Measurements from ENCODE around the gene HNRNPM.

Gene HNRNPM

GRCh38 chr19:8487137-8487851 lies 42.5 kb downstream of the HNRNPM start:
- DNase-seq, result peak; percentile 71

DNA sequence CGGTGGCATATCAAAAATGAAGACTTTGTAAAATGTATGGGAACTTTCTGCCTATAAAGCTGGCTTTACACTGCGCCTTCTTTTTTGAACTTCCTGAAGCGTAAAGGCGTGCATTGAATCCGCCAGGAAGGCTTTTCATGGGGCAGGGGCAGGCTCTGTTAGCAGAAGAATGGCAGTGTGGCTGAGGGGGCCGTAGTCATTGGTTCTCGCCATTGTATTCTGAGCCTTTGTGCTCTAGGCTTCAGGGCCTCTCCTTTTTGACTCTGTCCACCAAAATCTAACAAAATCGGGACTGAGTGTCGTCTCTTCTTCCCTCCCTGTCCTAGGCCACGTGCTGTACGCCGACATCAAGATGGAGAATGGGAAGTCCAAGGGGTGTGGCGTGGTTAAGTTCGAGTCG lies 43.6 kb downstream of the HNRNPM start:
- no peak for DNase-seq

- DNase-seq, result no peak
These were observed 45.0 kb downstream of the HNRNPM start for GRCh38 chr19:8489561-8490394.

GRCh38 chr19:8490395-8490760 lies 45.6 kb downstream of the HNRNPM start:
- DNase-seq, result no peak

GRCh38 chr19:8490873-8491272 lies 46.1 kb downstream of the HNRNPM start:
- no peak for DNase-seq

DNA sequence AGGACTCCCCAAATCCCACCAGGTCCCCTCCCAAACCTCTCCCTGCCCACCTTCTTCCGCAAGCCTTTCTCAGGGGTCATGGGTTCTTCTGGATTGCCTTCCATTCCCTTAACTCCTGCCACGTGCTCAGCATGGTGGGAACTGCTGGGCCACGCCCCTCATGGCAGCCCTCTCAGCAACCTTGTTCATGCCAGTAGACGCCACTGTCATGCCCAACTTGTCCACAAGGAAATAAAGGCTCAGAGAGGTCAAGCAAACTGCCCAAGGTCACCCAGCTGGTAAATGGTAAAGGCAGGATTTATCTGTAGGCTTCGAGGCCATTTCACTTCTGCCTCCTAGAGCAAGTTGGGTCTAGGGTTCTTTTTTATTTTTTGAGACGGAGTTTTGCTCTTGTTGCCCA lies 46.8 kb downstream of the HNRNPM start:
- DNase-seq, result no peak

- no peak for DNase-seq
These were observed 49.4 kb downstream of the HNRNPM start for GRCh38 chr19:8494158-8494557.

DNA sequence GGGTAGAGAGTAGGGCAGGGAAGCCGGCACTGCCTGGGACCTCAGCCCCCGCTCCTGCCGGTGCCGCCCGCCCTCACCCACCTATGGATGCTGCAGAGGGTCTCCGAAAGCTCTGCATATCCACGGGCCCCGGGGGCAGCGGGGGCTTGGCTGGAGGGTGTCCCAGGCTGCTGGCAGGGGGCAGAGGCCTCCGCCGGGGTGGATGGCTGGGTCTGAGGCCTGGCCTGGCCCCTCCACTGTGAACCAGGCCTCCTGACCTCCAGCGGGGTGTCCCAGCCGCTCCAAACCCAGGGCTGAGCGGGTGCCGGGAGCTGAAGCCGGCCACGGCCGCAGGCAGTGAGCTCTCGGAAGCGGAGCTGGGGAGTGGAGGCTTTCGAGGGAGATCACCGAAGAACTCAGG lies 53.5 kb downstream of the HNRNPM start:
- no peak for DNase-seq

DNA sequence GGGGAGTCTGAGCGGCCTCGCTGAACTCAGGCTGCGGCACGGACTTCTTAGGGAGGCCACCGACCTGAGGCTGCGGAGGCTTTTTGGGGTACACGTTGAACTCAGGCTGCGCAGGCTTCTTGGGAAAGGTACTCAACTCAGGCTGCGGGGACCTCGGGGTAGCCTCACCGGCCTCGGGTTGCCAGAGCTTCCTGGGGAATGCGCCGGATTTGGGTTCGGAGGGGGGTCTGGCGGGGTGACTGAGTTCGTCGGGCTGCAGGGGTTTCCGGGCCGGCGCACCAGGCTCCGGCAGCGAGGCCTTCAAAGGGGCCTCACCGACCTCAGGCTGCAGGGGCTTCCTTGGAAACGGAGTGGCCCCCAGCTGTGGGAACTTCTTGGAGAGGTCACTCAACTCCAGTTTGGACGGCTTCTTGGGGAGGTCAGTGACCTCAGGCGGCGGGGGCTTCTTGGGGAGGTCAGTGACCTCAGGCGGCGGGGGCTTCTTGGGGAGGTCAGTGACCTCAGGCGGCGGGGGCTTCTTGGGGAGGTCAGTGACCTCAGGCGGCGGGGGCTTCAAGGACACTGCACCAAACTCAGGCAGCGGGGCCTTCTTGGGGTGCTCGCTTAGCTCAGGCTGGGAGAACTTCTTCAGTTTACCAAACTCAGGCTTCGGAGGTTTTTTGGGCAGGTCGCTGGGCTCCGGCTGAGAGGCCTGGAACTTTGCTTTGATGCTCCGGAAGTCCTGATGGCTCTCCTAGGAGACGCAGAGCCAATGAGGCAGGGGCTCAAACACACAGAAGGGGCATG lies 54.5 kb downstream of the HNRNPM start:
- no peak for DNase-seq

- DNase-seq, result no peak
These were observed 55.4 kb downstream of the HNRNPM start for GRCh38 chr19:8500158-8500557.

GRCh38 chr19:8501516-8501915 lies 56.7 kb downstream of the HNRNPM start:
- no peak for DNase-seq

DNA sequence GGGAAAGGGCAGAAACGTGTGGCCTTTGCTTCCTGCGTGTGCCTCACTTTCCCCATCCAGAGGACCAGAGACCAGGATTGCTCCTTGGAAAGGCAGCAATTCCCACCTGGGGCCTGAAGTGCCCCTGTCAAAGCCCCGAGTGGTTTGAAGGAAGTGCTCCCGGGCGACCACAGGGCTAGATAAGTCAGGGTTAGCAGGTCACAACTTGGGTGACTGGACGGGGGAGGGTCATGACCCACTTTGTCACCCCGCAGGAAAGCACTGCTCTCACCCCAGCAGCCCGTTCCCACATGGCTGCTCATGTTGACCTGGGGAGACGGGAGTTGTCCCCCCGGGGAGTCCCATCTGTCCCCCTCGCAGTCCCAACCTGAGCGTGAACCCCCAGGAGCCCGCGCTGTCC lies 57.2 kb downstream of the HNRNPM start:
- DNase-seq, result no peak

DNA sequence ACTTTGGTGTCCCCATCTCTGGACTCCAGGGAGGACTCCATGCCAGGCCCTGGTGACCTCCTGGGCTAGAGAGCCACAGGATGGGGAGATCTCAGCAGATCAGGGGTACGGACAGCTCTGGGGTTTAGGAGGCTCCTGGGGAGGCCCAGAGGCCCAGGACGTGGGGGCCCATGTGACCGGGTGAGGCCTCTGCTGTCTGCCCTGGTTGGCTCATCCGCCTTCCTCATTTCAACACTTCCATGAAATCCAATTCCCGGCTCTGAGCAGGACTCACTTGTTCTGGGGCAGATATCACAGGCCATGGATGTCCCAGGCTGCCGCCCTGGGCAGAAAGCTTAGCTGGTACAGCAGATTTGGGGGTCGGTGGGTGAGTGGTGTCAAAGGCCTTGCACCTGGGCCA lies 58.7 kb downstream of the HNRNPM start:
- no peak for DNase-seq

DNA sequence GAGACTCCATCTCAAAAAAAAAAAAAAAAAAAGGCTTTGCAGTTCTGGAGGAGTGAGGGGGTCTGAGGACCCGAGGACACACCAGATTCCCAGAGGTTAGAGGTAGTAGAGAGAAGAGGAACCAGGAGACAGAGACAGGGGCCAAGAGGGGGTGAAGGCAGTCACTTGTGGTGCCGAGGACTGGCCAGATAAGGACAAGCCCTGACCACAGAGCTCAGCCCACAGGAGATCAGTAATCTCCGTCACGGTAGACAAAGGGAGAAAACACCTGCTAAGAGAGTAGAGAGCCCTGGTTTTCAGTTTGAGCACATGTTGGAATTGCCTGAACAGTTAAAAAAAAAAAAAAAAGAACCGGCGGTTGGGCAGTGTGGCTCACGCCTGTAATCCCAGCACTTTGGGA lies 59.4 kb downstream of the HNRNPM start:
- no peak for DNase-seq

GRCh38 chr19:8504919-8505318 lies 60.1 kb downstream of the HNRNPM start:
- DNase-seq, result no peak

DNA sequence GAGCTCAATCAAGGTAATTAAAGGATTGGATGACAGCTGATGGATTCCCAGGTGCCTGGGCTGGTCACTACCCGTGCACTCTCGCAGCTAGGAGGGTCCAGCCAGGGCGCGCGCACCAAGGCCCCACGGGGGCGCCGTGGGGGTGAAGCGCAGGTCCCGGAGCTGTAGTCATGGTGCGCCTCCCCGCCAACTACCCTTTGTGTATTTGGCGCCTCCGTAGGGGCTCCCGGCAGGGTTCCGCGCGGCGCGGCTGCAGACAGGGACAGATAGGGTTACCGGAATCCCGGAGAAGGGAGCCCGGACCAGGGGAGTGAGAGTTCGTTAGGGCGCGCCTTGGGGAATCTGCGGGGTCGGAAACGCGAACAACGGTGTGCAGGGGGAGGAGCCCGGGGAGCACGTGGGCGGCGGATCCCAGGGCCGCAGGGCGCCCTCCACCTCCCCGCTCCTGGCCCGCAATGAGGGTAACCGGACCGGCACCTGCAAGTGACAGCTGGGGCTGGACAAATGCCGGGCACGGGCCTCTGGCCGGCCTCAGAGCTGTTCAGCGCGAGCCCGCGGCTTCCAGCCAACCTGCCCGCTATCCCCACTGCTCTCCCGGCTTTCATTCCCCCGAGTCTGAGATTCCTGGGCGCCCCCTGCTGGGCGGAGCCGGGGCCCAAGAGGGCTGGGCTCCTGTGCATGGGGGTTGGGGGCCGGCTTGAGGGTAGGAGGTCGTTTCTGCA lies 61.1 kb downstream of the HNRNPM start:
- DNase-seq, result peak; percentile 64

DNA sequence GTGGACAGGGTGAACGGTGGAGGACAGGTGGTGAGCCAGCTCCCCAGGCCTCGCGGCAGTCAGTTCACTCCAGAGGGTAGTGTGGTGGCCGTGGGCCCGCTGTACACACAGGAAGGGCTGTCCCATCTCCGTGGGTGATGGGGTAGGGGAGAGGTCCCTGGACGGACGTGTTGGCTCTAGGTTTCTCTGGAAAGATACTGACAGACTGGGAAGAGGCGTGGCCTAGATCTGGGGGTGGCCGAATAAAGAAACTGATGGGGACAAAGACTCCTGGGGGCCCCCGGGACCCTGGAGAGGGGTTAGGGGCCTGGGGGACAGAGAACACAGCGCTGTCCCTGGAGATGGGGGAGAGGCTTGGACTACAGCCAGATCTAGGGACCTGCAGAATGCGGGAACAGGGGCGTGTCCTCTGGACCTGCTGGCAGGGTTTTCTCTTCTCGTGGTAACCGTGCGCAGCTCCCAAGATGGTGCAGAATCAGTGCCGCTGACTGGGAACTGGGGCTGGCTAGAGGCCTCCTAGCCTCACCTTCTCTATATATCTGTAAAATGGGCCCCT lies 61.7 kb downstream of the HNRNPM start:
- DNase-seq, result no peak

DNA sequence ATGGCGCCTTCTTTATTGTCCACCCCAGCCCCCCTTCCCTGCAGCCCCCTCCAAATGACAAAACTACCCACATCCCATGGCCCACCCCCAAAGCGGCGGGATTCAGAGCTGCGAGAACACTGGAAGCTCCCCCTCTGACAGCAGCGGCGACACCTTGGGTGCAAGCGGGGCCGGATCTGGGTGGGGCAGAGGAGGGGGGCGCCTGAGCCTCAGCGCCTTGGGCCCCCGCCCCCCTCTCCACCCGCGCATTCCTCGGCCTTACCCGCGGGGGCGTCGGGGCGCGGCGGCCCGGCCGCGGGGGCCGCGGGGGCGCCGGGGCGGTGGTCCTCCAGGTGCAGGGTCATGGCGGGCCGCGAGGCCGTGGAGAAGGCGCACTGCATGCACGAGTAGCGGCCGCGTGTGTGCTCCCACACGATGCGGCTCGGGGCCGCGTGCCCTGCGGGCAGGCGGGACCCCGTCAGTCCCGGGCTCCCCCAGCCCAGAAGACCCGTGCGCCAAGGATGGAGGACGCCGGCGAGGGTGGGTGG lies 65.9 kb downstream of the HNRNPM start:
- DNase-seq, result no peak

DNA sequence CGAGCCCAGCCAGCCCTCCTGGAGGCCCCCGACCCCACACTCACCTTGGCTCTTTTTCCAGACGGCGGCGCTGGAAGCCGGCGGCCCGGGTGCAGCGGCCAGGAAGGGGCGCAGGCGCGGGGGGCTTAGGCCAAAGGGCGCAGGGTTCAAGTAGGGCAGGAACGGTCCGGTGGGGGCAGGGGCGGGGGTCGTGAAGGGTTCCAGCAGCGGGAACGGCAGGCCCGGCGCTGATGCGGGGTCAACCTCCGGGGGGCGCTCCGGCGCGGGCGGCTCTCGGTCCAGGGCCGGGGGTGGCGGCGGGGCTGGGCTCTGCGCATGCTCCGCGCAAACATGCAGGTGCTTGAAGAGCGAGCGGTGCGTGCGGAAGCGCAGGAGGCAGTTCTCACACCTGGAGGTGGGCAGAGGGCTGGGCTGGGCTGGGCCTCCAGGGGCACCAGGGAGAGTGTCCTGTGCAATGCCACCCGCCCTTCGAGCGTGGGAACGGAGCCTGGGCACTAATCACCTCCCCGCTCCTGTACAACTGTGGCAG lies 66.9 kb downstream of the HNRNPM start:
- DNase-seq, result no peak

DNA sequence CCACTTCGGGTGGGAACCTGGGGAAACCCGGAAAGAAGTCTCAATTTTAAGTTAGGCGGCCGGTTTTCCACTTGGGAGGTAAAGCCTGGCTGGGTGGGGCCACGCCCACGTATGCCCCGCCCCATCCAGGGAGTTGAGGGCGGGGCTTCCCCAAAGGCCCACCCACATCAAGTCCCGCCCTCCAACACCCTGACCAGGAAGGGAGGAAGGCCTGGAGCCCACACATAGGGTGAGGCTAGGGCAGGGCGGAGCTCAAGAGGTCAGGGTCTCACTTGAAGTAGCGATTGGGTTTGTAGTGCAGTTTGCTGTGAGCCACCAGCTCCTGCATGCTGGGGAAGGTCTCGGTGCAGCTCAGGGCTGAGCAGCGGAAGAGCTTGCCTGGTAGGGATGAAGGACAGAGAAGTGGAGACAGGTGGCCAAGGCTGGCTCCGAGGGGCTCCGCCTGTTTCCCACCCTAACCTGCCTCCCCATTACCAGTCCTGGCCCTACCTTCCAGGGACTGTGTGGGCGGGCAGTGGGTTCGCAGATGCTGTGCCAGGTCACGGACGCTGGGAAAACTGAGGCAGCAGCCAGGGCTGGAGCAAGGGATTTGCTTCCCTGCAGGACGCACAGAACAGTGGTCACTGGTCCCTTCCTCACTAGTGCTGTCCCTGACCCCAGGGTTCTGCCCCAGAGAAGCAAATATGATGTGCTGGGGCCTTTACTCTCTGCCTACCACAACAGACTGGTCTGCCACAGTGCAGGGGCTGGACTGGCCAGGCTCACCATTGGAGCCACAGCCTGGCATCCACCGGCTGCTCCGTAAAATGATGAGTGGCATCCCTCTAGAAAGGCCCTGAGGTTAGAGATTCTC lies 67.6 kb downstream of the HNRNPM start:
- DNase-seq, result no peak

GRCh38 chr19:8513036-8513686 lies 68.4 kb downstream of the HNRNPM start:
- DNase-seq, result no peak

Measured in CD4-positive, alpha-beta T cell treated with Interleukin-21 for 1 hour (primary cell).